GM18519 (cell line): ENCODE data around the gene CPN1.
"Not testable (repeated sequence)": the region's sequence is repeated elsewhere in the genome, so short reads cannot be mapped to it uniquely, and the experiment has no call there.

Experiments
- ATAC-seq: cut with Tn5 transposase; IDR thresholded peaks from one replicate; pipeline ENCODE4 v1.9.1; 2021; ENCODE audit warnings: mild to moderate bottlenecking, moderate library complexity; ENCODE audit not compliant: unreplicated experiment, low FRiP score

CPN1 gene

DNA sequence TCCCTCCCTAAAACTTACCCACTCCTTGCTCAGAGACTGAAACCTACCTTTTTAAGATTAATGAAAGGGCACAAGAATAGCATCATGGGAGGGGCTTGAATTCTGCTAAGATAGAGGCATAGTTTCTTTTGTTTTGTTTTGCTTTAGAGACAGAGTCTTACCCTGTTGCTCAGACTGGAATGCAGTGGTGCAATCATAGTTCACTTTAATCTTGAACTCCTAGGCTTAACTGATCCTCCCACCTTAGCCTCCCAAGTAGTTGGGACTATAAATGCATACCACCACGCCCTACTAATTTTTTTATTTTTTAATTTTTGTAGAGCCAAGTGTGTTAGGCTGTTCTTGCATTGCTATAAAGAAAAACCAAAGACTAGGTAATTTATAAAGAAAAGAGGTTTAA lies 54.3 kb downstream of the CPN1 start:
- no peak for ATAC-seq

- no peak for ATAC-seq
Measured at GRCh38 chr10:100025576-100025975, 56.1 kb downstream of the CPN1 start.

- no peak for ATAC-seq
Measured at GRCh38 chr10:100024748-100025147, 56.9 kb downstream of the CPN1 start.

DNA sequence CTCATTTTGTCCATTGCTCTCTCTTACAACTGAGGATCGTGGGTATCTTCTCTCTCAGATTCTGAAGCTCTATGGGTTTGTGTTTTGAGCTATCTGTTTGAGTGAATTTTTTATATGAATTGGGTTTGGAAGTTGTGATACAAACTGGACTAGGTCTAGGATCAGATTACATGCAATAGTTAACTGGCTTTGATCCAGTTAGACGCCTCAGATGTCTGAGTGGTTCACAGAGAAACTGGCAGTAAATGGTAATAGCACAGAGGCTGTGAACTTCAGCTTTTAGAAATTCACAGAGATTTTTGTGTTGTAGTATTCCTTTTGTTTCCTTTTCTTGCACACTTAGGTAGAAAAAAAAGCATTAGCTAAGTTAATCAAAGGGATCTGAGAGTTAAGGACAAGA lies 59.3 kb downstream of the CPN1 start:
- ATAC-seq, result no peak

DNA sequence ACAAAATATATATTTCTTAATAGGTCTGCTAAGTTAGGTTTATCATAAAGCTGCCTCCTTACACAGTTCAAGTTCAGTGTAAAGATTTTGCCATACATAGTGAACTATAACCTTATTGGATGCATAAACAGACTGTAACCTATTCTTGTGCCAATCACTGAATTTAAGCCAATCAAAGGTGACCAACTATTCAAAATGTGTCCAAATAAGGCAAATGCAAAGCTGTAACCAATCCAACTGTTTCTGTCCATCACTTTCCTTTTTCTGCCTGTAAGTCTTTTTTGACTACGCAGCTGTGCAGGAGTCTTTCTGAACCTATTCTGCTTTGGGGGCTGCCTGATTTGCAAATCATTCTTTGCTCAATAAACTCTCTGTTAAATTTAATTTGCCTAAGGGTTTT lies 60.3 kb downstream of the CPN1 start:
- ATAC-seq, result no peak

DNA sequence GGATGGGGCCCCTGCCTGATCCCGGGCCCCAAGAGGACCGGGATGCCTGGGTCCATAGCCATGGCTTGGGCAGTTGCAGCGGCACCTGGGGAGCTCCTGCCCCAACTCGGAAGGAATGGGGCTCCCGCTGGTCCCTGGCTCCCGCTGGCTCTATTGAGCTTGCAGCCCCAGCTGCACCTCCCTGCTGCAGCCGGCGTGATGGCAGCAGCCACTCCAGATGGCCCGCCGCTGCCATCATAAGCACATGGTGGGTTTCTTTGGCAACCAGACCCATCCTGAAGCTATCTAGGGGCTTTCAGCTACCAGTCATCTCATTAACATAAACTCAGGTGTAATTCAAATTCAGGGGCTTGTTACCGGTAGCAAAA lies 60.8 kb downstream of the CPN1 start:
- no peak for ATAC-seq

DNA sequence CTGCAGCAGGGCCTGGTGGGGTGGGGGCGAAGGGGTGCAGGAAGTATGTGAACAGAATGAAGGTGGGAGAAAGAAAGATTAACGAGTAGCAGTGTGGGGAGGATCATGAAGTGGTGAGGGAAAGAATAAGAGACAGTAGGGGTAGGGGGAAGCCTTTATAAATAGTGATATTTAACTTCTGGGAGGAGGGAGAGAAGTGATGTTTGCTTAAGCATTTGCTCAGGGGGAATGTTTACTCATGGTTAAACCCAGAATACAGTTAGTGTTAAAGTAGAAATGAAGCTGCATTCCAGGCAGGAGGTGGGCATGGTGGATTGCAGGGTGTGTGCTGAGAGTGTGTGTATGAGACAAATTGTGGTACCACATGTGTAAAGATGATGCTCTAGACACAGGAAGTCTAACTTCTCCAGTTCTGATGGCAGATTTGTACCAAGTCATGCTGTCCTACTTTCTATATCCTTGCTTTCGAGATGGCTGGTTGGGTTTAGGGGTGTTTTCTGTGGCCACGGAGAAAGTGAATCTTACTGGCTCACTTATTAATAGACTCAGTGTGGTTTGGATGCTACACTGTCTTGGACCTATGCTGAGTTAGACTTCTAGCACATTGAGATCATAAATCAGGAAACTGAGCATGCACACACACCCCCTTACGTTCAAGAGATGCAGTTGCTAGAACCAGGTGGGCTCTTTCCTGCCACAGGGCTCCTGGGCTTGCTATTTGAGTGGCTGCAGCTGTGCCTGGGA lies 61.4 kb downstream of the CPN1 start:
- peak; percentile 64 for ATAC-seq

DNA sequence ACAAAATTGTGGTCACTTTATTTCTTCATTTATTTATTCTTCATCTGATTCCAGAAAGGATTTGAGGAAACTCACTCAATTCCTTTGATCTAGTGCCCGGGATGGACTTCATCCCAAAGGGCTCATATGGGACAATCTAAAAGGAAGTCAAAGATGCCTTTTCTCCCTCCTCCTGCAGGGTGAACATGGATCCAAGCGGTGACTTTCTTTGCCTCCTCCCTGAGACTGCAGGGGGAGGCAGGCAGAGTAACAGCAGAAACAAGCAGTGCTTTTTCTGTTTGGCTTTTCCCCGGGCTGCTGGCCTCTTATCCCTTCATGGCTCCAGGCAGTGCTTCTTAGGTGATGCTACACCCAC lies 61.9 kb downstream of the CPN1 start:
- no peak for ATAC-seq

GRCh38 chr10:100014071-100014762 lies 67.5 kb downstream of the CPN1 start:
- ATAC-seq, result peak; percentile 58

- no peak for ATAC-seq
Measured at GRCh38 chr10:100013621-100014020, 68.0 kb downstream of the CPN1 start.

GRCh38 chr10:100011906-100012305 lies 69.8 kb downstream of the CPN1 start:
- not testable (repeated sequence) for ATAC-seq

GRCh38 chr10:100009793-100010676 lies 71.6 kb downstream of the CPN1 start, which contains the start of gene DNMBP:
DNMBP (minus strand) TSS chr10:100009947; CDS start chr10:99972124, 37,823 bp downstream.
- ATAC-seq, result peak; percentile 40

- peak; percentile 29 for ATAC-seq
Measured at GRCh38 chr10:100009283-100009792, 72.3 kb downstream of the CPN1 start.

DNA sequence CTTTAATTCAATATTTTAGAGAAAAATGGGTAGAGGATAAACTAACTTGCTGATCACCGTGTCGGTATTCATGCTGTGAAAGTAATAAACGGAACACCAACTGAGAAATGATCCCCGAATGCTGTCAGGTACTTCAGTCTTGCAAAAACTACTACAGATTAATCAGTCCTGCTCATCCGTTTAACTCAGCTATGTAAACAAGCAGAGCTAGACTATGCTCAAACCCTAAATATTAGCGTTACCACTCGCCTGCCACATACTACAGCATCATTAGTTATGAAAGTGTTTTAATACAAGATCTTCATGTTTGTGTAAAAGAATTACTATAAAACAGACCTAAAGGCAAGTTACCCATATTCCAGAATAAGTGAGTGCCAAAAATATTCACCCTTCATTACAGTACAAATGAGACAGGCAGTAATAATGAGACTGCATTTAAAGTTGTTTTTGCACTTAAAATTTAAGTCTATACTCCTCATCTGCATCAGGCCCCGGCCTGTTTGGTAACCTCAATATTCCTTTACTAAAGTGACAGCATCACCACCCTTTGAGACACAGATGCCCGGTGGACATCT lies 72.9 kb downstream of the CPN1 start:
- no peak for ATAC-seq

DNA sequence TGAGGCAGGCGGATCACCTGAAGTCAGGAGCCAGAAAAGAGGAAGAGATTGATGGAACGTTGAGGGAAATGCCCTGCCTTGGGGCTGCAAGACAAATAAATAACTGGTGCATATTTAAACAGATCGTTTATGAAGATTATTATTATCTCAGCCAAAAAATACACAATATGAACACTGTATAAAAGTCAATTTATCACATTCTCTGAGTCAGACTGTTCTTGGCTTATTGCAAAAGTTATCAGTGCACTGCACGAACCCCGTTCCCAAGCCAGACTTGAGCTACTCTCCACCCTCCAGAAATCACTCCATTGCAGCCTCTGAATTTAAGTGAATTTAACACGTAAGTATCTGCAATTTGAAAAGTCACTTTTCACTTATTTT lies 73.5 kb downstream of the CPN1 start:
- ATAC-seq, result no peak

- ATAC-seq, result no peak
Measured at GRCh38 chr10:100007231-100008141, 74.2 kb downstream of the CPN1 start.

DNA sequence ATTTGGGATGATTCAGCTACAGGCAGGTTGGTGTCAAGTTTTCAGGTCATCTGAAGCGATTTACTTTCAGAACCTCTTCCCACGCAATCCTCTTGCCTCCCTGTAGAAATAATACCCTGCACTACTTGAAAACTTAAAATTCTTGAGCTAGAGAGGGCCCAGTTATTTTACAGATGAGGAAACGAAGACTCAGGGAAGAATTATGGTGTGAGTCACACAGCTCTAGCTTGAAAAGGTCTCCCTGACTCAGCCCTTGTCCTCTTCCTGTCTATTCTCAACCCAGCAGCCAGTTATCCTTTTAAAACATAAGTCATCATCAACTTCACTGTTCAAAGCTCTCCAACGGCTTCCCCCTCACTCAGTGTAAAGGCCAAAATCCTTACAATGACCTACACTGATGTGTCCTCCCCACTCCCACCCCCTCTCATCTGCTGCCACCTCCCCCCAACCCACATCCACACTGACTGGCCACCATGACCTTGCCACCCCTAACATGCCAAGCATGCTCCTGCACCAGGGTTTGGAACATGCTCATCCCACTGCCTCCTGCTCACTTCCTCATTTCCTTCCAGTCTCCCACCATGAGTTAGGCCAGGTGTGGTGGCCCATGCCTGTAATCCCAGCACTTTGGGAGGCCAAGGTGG lies 75.3 kb downstream of the CPN1 start:
- ATAC-seq, result no peak

DNA sequence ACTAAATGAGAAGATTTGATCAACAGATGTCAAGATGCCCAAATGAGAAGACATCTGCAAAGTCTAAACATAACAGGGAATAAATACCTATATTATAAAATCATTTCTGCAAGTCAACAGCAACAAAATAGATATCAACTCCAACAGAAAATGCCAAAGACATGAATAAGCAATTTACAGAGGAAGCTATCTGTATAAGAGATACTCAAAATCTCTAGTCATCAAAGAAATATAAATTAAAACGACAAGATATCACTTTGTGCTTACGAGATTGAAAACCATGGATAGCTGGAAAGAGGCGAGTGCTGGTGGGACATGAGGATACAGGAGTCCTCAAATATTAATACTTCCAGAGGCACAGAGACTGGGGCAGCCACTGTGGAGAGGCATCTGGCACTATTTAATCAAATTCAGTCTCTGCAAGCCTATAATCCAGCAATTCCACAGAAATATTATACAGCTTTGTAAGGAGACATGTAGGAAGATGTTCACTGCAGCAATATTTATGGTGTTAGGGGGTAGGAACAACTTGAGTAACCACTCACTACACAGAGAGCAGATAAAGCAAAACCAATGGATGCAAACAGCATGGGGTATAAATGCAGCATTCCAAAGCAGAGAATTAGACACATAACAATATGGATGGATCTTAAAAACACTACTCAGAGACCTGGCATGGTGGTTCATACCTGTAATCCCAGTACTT lies 76.7 kb downstream of the CPN1 start:
- ATAC-seq, result no peak
